Glutamatergic neuron (in vitro differentiated cells): Measurements from ENCODE around the gene MDH2. TPM values are rescaled to one million over a fixed set of nuclear protein-coding genes. Genes with fewer than 3 reads are reported as not detected.
"Not testable (repeated sequence)": the region's sequence is repeated elsewhere in the genome, so short reads cannot be mapped to it uniquely, and the experiment has no call there.

ENCODE experiments used
- DNase-seq: peaks from one replicate; pipeline ENCODE4 v3.0.0; 2022
- H3K27ac Mint-ChIP-seq: one replicate; pipeline ENCODE4 v1.8.0; 2020; ENCODE audit warnings: mild to moderate bottlenecking, mixed read lengths, inconsistent platforms; ENCODE audit not compliant: unreplicated experiment
- H3K27me3 Mint-ChIP-seq: one replicate; pipeline ENCODE4 v1.8.0; 2020; ENCODE audit warnings: mild to moderate bottlenecking, moderate library complexity, mixed read lengths, inconsistent platforms; ENCODE audit not compliant: unreplicated experiment
- H3K36me3 Mint-ChIP-seq: one replicate; pipeline ENCODE4 v1.8.0; 2020; ENCODE audit warnings: mild to moderate bottlenecking, mixed read lengths, inconsistent platforms; ENCODE audit not compliant: unreplicated experiment
- H3K4me1 Mint-ChIP-seq: one replicate; pipeline ENCODE4 v1.8.0; 2020; ENCODE audit warnings: mild to moderate bottlenecking, low read depth, mixed read lengths, inconsistent platforms; ENCODE audit not compliant: unreplicated experiment
- H3K4me3 Mint-ChIP-seq: one replicate; pipeline ENCODE4 v1.8.0; 2020; ENCODE audit warnings: mild to moderate bottlenecking, mixed read lengths, inconsistent platforms; ENCODE audit not compliant: unreplicated experiment
- H3K9me3 Mint-ChIP-seq: one replicate; pipeline ENCODE4 v1.8.0; 2020; ENCODE audit warnings: mild to moderate bottlenecking, moderate library complexity, mixed read lengths, inconsistent platforms; ENCODE audit not compliant: unreplicated experiment
- total RNA-seq: library from RNA; stranded (reverse); fragmentation: NEBNext Ultra II Directional; extraction: Animal tissue kit (Norgen Biotek cat#: 25700); gene quantifications from one replicate; pipeline ENCODE4 v1.2.1, GENCODE V29; 2021; ENCODE audit not compliant: unreplicated experiment
- TF ChIP-seq, protein P1 (sequence below): fragments of 200-600 bp; sonication (generic); IDR thresholded peaks from one replicate; pipeline ENCODE4 v1.5.0; 2021; ENCODE audit not compliant: partially characterized antibody, unreplicated experiment

The MDH2 gene
- total RNA-seq, 1 donor from 2014 or later = 126 TPM

GRCh38 chr7:76054123-76055120 lies 6.5 kb downstream of the MDH2 start:
- H3K4me1 Mint-ChIP-seq = no peaks in the 10 kb centered on the region
- no peak overlapping the region for H3K27ac Mint-ChIP-seq
- no peak for DNase-seq
- TF ChIP-seq, protein P1, sequence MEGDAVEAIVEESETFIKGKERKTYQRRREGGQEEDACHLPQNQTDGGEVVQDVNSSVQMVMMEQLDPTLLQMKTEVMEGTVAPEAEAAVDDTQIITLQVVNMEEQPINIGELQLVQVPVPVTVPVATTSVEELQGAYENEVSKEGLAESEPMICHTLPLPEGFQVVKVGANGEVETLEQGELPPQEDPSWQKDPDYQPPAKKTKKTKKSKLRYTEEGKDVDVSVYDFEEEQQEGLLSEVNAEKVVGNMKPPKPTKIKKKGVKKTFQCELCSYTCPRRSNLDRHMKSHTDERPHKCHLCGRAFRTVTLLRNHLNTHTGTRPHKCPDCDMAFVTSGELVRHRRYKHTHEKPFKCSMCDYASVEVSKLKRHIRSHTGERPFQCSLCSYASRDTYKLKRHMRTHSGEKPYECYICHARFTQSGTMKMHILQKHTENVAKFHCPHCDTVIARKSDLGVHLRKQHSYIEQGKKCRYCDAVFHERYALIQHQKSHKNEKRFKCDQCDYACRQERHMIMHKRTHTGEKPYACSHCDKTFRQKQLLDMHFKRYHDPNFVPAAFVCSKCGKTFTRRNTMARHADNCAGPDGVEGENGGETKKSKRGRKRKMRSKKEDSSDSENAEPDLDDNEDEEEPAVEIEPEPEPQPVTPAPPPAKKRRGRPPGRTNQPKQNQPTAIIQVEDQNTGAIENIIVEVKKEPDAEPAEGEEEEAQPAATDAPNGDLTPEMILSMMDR = no peak
- no peak overlapping the region for H3K4me3 Mint-ChIP-seq
- H3K36me3 Mint-ChIP-seq = no peaks in the 10 kb centered on the region
- H3K27me3 Mint-ChIP-seq = no peaks in the 10 kb centered on the region
- H3K9me3 Mint-ChIP-seq = peaks cover 3% of the 10 kb centered on the region

DNA sequence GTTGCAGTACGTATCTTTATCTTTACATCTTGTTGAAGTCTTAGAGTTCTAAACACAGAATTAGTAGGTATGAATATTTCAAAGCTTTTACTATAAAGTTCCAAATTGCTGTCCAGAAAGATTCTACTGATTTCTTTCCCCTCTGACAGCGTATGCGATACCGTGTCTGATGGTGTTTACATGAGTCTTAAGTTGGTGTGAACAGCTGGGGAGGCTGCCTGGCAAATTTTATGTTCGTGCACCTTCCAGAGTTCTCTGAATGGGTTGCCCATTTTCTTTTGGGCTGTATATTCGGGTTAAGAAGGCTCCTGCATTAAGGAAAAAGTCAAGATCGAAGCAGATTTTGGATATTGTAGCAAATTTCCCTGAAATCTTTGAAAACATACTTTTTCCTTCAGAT lies 8.3 kb downstream of the MDH2 start:
- H3K4me3 Mint-ChIP-seq = no peak overlapping the region
- H3K4me1 Mint-ChIP-seq = no peaks in the 10 kb centered on the region
- no peaks in the 10 kb centered on the region for H3K27me3 Mint-ChIP-seq
- H3K27ac Mint-ChIP-seq = no peak overlapping the region
- DNase-seq = no peak
- peaks cover 3% of the 10 kb centered on the region for H3K9me3 Mint-ChIP-seq
- H3K36me3 Mint-ChIP-seq = no peaks in the 10 kb centered on the region
- TF ChIP-seq, protein P1 = no peak

- no peak for DNase-seq
- Mint-ChIP-seq H3K27ac (no peak overlapping the region), H3K36me3 (no peaks in the 10 kb centered on the region), H3K4me1 (no peaks in the 10 kb centered on the region), H3K9me3 (peaks cover 6% of the 10 kb centered on the region), H3K4me3 (no peak overlapping the region), H3K27me3 (peaks cover 5% of the 10 kb centered on the region)
- TF ChIP-seq, protein P1 = no peak
Measured at GRCh38 chr7:76057103-76057812, 9.4 kb downstream of the MDH2 start.

DNA sequence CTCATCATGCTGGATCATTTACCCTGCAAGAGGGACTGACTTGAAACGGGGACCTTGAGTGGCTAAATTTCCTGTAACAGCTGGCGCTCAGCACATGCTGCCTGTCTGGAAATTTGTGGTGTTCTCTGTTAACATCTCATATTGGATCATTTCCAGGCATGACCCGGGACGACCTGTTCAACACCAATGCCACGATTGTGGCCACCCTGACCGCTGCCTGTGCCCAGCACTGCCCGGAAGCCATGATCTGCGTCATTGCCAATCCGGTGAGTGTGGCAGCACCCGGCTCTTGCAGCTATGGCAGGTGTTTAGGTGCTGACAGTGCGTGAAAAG lies 9.9 kb downstream of the MDH2 start:
- TF ChIP-seq, protein P1 = no peak
- H3K27me3 Mint-ChIP-seq = peaks cover 9% of the 10 kb centered on the region
- H3K4me1 Mint-ChIP-seq = no peaks in the 10 kb centered on the region
- no peak overlapping the region for H3K27ac Mint-ChIP-seq
- DNase-seq = no peak
- H3K4me3 Mint-ChIP-seq = no peak overlapping the region
- H3K36me3 Mint-ChIP-seq = no peaks in the 10 kb centered on the region
- H3K9me3 Mint-ChIP-seq = peaks cover 6% of the 10 kb centered on the region

GRCh38 chr7:76058745-76059144 lies 10.8 kb downstream of the MDH2 start:
- not testable (repeated sequence) for H3K36me3 Mint-ChIP-seq, H3K4me3 Mint-ChIP-seq, H3K4me1 Mint-ChIP-seq, H3K27me3 Mint-ChIP-seq, H3K27ac Mint-ChIP-seq, H3K9me3 Mint-ChIP-seq, DNase-seq
